NCI-H146 treated with DMSO at 0.1 percent for 48 hours (cell line): ENCODE results near the gene EPC2.

Experiments used
- DNase-seq: peaks from one replicate; lab custom pipeline; 2025; ENCODE audit not compliant: unreplicated experiment; lab: John Stamatoyannopoulos, UW

EPC2 gene

GRCh38 chr2:148802448-148803220 is 158.1 kb downstream of the EPC2 start:
- DNase-seq, result no peak

GRCh38 chr2:148810081-148810480 is 165.5 kb downstream of the EPC2 start:
- DNase-seq, result no peak

- no peak for DNase-seq
Observed at GRCh38 chr2:148812306-148812705, 167.8 kb downstream of the EPC2 start.

- DNase-seq, result peak; percentile 57
Observed at GRCh38 chr2:148813603-148814065, 169.1 kb downstream of the EPC2 start.

GRCh38 chr2:148814143-148814859 is 169.8 kb downstream of the EPC2 start:
- no peak for DNase-seq

- DNase-seq, result no peak
Observed at GRCh38 chr2:148814860-148815419, 170.4 kb downstream of the EPC2 start.

GRCh38 chr2:148816176-148816575 is 171.6 kb downstream of the EPC2 start:
- no peak for DNase-seq

GRCh38 chr2:148817210-148817708 is 172.7 kb downstream of the EPC2 start:
- no peak for DNase-seq

GRCh38 chr2:148819019-148819585 is 174.6 kb downstream of the EPC2 start:
- DNase-seq, result no peak

- no peak for DNase-seq
Observed at GRCh38 chr2:148824190-148824589, 179.6 kb downstream of the EPC2 start.

GRCh38 chr2:148826791-148827190 is 182.2 kb downstream of the EPC2 start:
- no peak for DNase-seq

- DNase-seq, result no peak
Observed at GRCh38 chr2:148828941-148829340, 184.4 kb downstream of the EPC2 start.

GRCh38 chr2:148829618-148830017 is 185.1 kb downstream of the EPC2 start:
- DNase-seq, result no peak

GRCh38 chr2:148832637-148833036 is 188.1 kb downstream of the EPC2 start:
- no peak for DNase-seq
